ENCODE results near the gene PCDH18.
"Not testable (repeated sequence)": the region's sequence is repeated elsewhere in the genome, so short reads cannot be mapped to it uniquely, and the experiment has no call there.

GRCh38 chr4:137483313-137483959, 48.9 kb downstream of the PCDH18 start:
- not testable (repeated sequence) for TF ChIP-seq POLR2A, CTCF (IDR thresholded peaks at IDR 0.05)
